Lower leg skin (tissue), 4 donors: Measurements from ENCODE around the gene DICER1. TPM values are rescaled to one million over a fixed set of nuclear protein-coding genes. Genes with fewer than 3 reads are reported as not detected.

Experiments used
- DNase-seq, 2 donors: peaks; one replicate each; pipeline ENCODE4 v3.0.0-alpha.2; 2019; ENCODE audit warnings: low spot score in 2 of 2
- H3K4me3 ChIP-seq: fragments of 200-600 bp; sonication (generic); 2 replicates; pipeline ENCODE4 v1.5.1; 2017; ENCODE audit warnings: mild to moderate bottlenecking, low read depth; ENCODE audit not compliant: poor library complexity, severe bottlenecking
- CTCF ChIP-seq, 3 donors: fragments of 450-650 bp; IDR thresholded peaks; one replicate each; pipeline ENCODE4 v1.5.1; 2016; ENCODE audit warnings: antibody characterized with exemption in 3 of 3, mild to moderate bottlenecking in 3 of 3, moderate library complexity in 2 of 3
- POLR2A ChIP-seq, 2 donors: fragments of 450-650 bp; IDR thresholded peaks; one replicate each; pipeline ENCODE4 v1.6.1; 2016 to 2017; ENCODE audit warnings: antibody characterized with exemption in 2 of 2, mild to moderate bottlenecking in 1 of 2, moderate library complexity in 1 of 2
- WGBS, 2 donors: methylation state at CpG; one replicate each; pipeline ENCODE4 v1.1.5; 2018; 5-methylcytosine and 5-hydroxymethylcytosine counted together
- intact Hi-C: fragments of 100-400 bp; cut with DNase I; formaldehyde crosslinking; loops from one replicate; pipeline ENCODE4 v1.15.0; 2023; ENCODE audit warnings: low total_unique reads
- total RNA-seq, 4 donors: library from RNA; depleted of rRNA; stranded (reverse); fragments of >200 nt; gene quantifications; one replicate each; pipeline ENCODE4 v1.1.0, GENCODE V29; 2016

The DICER1 gene
- total RNA-seq, 4 donors from 2014 or later, result 32.8 to 70.4 (median 45.0) TPM

- DNase-seq, result no peak
- H3K4me3 ChIP-seq, result no peak overlapping the region
- TF ChIP-seq POLR2A (IDR thresholded peaks at IDR 0.05) (no peak), CTCF (IDR thresholded peaks at IDR 0.05) (no peak)
- WGBS, 2 donors, result 88% methylated on average over 7 of the region's 7 CpGs
- intact Hi-C loops, result no loop called here
These were observed 80.0 kb downstream of the DICER1 start for GRCh38 chr14:95077345-95077744.

GRCh38 chr14:95075789-95076188 is 81.5 kb downstream of the DICER1 start:
- intact Hi-C loops, result no loop called here
- no peak for TF ChIP-seq CTCF (IDR thresholded peaks at IDR 0.05)
- no peak for TF ChIP-seq POLR2A (IDR thresholded peaks at IDR 0.05)
- no peak overlapping the region for H3K4me3 ChIP-seq
- 97 to 100% methylated on average over 2 of the region's 2 CpGs for WGBS, 2 donors
- DNase-seq, result no peak

DNA sequence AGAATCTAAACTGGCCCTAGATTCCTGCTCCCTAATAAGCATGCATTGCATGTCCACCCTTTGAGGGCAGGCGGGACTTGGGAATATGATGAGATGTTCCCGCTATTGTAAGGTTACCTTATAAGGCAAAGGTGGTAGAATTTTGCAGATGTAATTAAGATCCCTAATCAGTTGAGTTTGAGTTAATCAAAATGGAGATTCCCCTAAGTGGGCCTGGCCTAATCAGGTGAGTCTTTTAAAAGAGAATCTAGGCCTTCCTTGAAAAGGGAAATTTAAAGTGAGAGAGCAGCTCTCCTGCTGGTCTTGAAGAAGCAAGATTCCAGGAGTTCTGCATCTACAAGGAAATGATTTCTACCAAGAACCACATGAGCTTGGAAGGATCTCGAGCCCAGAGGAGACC is 83.4 kb downstream of the DICER1 start:
- TF ChIP-seq POLR2A (IDR thresholded peaks at IDR 0.05) (no peak), CTCF (IDR thresholded peaks at IDR 0.05) (no peak)
- DNase-seq, result no peak
- intact Hi-C loops, result no loop called here
- no peak overlapping the region for H3K4me3 ChIP-seq
- 91 to 93% methylated on average over 3 of the region's 3 CpGs for WGBS, 2 donors

- DNase-seq, result no peak
- no peak overlapping the region for H3K4me3 ChIP-seq
- intact Hi-C loops, result no loop called here
- TF ChIP-seq CTCF (IDR thresholded peaks at IDR 0.05) (no peak), POLR2A (IDR thresholded peaks at IDR 0.05) (no peak)
- WGBS, 2 donors, result 75 to 76% methylated on average over 8 of the region's 8 CpGs
These were observed 84.9 kb downstream of the DICER1 start for GRCh38 chr14:95072310-95072905.

DNA sequence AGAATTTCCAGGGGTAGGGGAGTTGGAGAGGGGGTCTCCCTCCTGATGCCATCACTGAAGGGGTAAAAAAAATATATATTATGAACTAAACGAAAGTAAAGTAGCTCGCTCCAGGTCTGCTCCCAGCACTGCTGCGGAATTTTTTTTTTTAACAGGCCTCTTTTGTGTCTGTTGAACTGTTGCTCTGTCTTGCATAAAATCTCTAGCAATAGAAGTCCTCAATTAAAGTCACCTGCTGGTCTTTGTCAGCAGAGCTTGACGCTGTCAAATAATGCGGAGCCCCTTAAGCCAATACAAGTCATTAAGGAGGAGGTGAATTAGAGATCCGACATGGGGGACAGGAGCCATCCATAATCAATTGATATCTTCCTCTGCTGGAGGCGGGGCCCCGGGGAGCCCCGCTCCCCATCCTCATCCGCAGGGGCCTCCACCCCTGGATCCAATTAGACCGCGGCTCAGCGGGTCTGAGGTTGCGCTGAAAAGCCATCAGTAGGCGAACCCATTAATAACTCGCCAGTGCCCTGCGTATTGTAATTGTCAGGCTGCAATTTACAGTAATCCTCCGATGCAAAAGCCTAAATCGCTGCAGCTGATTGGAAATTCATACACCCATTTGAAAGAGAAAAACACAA is 85.6 kb downstream of the DICER1 start:
- WGBS, 2 donors, result 70 to 73% methylated on average over 19 of the region's 19 CpGs
- DNase-seq, result no peak
- TF ChIP-seq POLR2A (IDR thresholded peaks at IDR 0.05) (no peak), CTCF (IDR thresholded peaks at IDR 0.05) (no peak)
- intact Hi-C loops, result no loop called here
- H3K4me3 ChIP-seq, result no peak overlapping the region
